HEK293 (cell line): ENCODE data around the gene PDZD2.

Experiments
- CTCF ChIA-PET: fragments of 350-600 bp; formaldehyde crosslinking; extraction: SDS; loops from one replicate; lab custom pipeline; 2021; ENCODE audit warnings: antibody characterized with exemption; lab: Yijun Ruan, JAX
- POLR2A ChIA-PET: fragments of 300-600 bp; formaldehyde crosslinking; extraction: SDS; loops from one replicate; lab custom pipeline; 2020; ENCODE audit warnings: antibody characterized with exemption, inconsistent platforms; lab: Yijun Ruan, JAX
- H3K27ac ChIP-seq: fragments of 200-500 bp; sonication (Bioruptor generic); 2 replicates; pipeline ENCODE4 v1.5.1; 2014; ENCODE audit warnings: low read depth, low read length, control low read depth, inconsistent platforms; ENCODE audit errors: extremely low read depth
- H3K36me3 ChIP-seq, 2 experiments: fragments of 200-500 bp in 1 of 2; sonication (Bioruptor generic) in 1 of 2; 1 replicate in 1 of 2; 2 replicates in 1 of 2; pipeline ENCODE4 v1.5.1; 2014 to 2017; ENCODE audit warnings: inconsistent platforms in 2 of 2, low read length in 2 of 2; ENCODE audit not compliant: control insufficient read depth in 2 of 2, insufficient read depth in 1 of 2
- H3K4me1 ChIP-seq: fragments of 200-500 bp; sonication (Bioruptor generic); 2 replicates; pipeline ENCODE4 v1.5.1; 2014; ENCODE audit warnings: mild to moderate bottlenecking, low read length, inconsistent platforms; ENCODE audit not compliant: control insufficient read depth, insufficient read depth
- H3K4me3 ChIP-seq: 2 replicates; pipeline ENCODE4 v1.5.1; 2011; ENCODE audit warnings: low read depth, mild to moderate bottlenecking, control low read depth, low read length, moderate library complexity
- H3K9me3 ChIP-seq: fragments of 200-500 bp; sonication (Bioruptor generic); 2 replicates; pipeline ENCODE4 v1.5.1; 2014; ENCODE audit warnings: low read depth, low read length, inconsistent platforms; ENCODE audit not compliant: control insufficient read depth, insufficient read depth
- BCL11B ChIP-seq: fragments of 450-650 bp; formaldehyde crosslinking; IDR thresholded peaks from 2 replicates; pipeline ENCODE4 v1.5.1; 2016; ENCODE audit warnings: low read depth, missing biosample characterization, missing genetic modification characterization
- GLI4 ChIP-seq: fragments of 450-650 bp; formaldehyde crosslinking; IDR thresholded peaks from 2 replicates; pipeline ENCODE4 v1.5.1; 2016; ENCODE audit warnings: missing biosample characterization, missing genetic modification characterization
- KLF10 ChIP-seq: fragments of 450-650 bp; IDR thresholded peaks from 2 replicates; pipeline ENCODE4 v1.5.1; 2018; ENCODE audit warnings: missing biosample characterization, mild to moderate bottlenecking, missing genetic modification characterization
- KLF8 ChIP-seq: fragments of 450-650 bp; formaldehyde crosslinking; IDR thresholded peaks from 2 replicates; pipeline ENCODE4 v1.5.1; 2016; ENCODE audit warnings: missing biosample characterization, missing genetic modification characterization
- ZFP69B ChIP-seq: fragments of 450-650 bp; formaldehyde crosslinking; IDR thresholded peaks from 2 replicates; pipeline ENCODE4 v1.5.1; 2016; ENCODE audit warnings: missing biosample characterization, missing genetic modification characterization
- ZNF157 ChIP-seq: fragments of 450-650 bp; formaldehyde crosslinking; IDR thresholded peaks from 2 replicates; pipeline ENCODE4 v1.5.1; 2016; ENCODE audit warnings: missing biosample characterization, missing genetic modification characterization
- ZNF202 ChIP-seq: fragments of 450-650 bp; formaldehyde crosslinking; IDR thresholded peaks from 2 replicates; pipeline ENCODE4 v1.5.1; 2016; ENCODE audit warnings: missing biosample characterization, missing genetic modification characterization, borderline replicate concordance
- ZNF302 ChIP-seq: fragments of 450-650 bp; formaldehyde crosslinking; IDR thresholded peaks from 2 replicates; pipeline ENCODE4 v1.5.1; 2016; ENCODE audit warnings: missing biosample characterization, missing genetic modification characterization, low read depth
- ZNF433 ChIP-seq: fragments of 450-650 bp; formaldehyde crosslinking; IDR thresholded peaks from 2 replicates; pipeline ENCODE4 v1.5.1; 2016; ENCODE audit warnings: missing biosample characterization, missing genetic modification characterization, low read depth
- ZNF514 ChIP-seq: fragments of 450-650 bp; formaldehyde crosslinking; IDR thresholded peaks from 2 replicates; pipeline ENCODE4 v1.5.1; 2016; ENCODE audit warnings: missing biosample characterization, missing genetic modification characterization
- ZNF521 ChIP-seq: fragments of 450-650 bp; formaldehyde crosslinking; IDR thresholded peaks from 2 replicates; pipeline ENCODE4 v1.5.1; 2017; ENCODE audit warnings: missing biosample characterization, mild to moderate bottlenecking, missing genetic modification characterization
- ZNF701 ChIP-seq: fragments of 450-650 bp; formaldehyde crosslinking; IDR thresholded peaks from 2 replicates; pipeline ENCODE4 v1.5.1; 2016; ENCODE audit warnings: missing biosample characterization, missing genetic modification characterization
- ZNF785 ChIP-seq: fragments of 450-650 bp; formaldehyde crosslinking; IDR thresholded peaks from 2 replicates; pipeline ENCODE4 v1.5.1; 2016; ENCODE audit warnings: missing biosample characterization, missing genetic modification characterization
- ZNF830 ChIP-seq: fragments of 450-650 bp; IDR thresholded peaks from 2 replicates; pipeline ENCODE4 v1.5.0; 2018; ENCODE audit warnings: missing biosample characterization, missing genetic modification characterization, low read depth, mild to moderate bottlenecking, moderate library complexity
- ZNF843 ChIP-seq: fragments of 450-650 bp; formaldehyde crosslinking; IDR thresholded peaks from 2 replicates; pipeline ENCODE4 v1.5.1; 2016; ENCODE audit warnings: missing biosample characterization, missing genetic modification characterization
- ZSCAN16 ChIP-seq: fragments of 450-650 bp; formaldehyde crosslinking; IDR thresholded peaks from 2 replicates; pipeline ENCODE4 v1.5.1; 2016; ENCODE audit warnings: missing biosample characterization, missing genetic modification characterization
- ZSCAN5A ChIP-seq: fragments of 450-650 bp; formaldehyde crosslinking; IDR thresholded peaks from 2 replicates; pipeline ENCODE4 v1.5.1; 2016; ENCODE audit warnings: missing biosample characterization, missing genetic modification characterization
- TF ChIP-seq, protein P1 (sequence below): fragments of 450-650 bp; formaldehyde crosslinking; IDR thresholded peaks from 2 replicates; pipeline ENCODE4 v1.5.1; 2016; ENCODE audit warnings: missing biosample characterization, missing genetic modification characterization
- TF ChIP-seq, protein P2 (sequence below): fragments of 450-650 bp; formaldehyde crosslinking; IDR thresholded peaks from 2 replicates; pipeline ENCODE4 v1.5.1; 2016; ENCODE audit warnings: missing biosample characterization, missing genetic modification characterization

The PDZD2 gene

DNA sequence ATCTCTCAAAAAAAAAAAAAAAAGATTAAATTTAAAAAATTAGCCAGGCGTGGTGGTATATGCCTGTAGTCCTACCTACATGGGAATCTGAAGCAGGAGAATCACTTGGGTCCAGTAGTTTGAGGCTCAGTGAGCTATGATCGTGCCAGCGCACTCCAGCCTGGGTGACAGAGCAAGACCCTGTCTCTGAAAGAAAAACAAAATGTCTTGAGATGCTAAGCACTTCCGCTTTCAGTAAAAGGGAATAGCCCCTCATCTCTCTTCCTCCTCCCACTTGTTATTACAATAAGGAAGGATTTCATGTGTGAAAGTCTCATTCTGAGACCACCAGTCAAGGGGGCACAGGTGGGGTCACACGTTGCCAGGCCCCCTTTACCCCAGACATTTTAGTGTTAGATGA is 455.8 kb downstream of the PDZD2 start:
- CTCF ChIA-PET = interaction anchor here (0.6 to 1.1 kb wide), 6 partner anchors 11 to 293 kb away, joined by 3 to 7 read pairs (median 4); no protein-coding TSS in a partner anchor
- TF ChIP-seq ZNF521 (tag by site-specific recombination) (no peak), ZNF433 (no peak), ZSCAN16 (tag by site-specific recombination) (no peak), ZFP69B (tag by site-specific recombination) (no peak), ZNF701 (tag by site-specific recombination) (no peak), ZNF843 (no peak), ZNF157 (tag by site-specific recombination) (no peak), ZNF514 (no peak), KLF10 (no peak), ZNF830 (tag by site-specific recombination) (no peak), GLI4 (tag by site-specific recombination) (no peak), BCL11B (tag by site-specific recombination) (no peak), KLF8 (tag by site-specific recombination) (no peak), ZNF302 (no peak), ZNF202 (tag by site-specific recombination) (no peak), ZNF785 (no peak), ZSCAN5A (no peak)
- TF ChIP-seq, protein P1, sequence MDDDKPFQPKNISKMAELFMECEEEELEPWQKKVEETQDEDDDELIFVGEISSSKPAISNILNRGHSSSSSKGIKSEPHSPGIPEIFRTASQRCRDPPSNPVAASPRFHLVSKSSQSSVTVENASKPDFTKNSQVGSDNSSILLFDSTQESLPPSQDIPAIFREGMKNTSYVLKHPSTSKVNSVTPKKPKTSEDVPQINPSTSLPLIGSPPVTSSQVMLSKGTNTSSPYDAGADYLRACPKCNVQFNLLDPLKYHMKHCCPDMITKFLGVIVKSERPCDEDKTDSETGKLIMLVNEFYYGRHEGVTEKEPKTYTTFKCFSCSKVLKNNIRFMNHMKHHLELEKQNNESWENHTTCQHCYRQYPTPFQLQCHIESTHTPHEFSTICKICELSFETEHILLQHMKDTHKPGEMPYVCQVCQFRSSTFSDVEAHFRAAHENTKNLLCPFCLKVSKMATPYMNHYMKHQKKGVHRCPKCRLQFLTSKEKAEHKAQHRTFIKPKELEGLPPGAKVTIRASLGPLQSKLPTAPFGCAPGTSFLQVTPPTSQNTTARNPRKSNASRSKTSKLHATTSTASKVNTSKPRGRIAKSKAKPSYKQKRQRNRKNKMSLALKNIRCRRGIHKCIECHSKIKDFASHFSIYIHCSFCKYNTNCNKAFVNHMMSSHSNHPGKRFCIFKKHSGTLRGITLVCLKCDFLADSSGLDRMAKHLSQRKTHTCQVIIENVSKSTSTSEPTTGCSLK (tag by site-specific recombination) = no peak
- Histone ChIP-seq H3K9me3 (no peaks in the 10 kb centered on the region), H3K36me3 (peaks cover 8 to 18% of the 10 kb centered on the region in 2 experiments), H3K4me1 (no peaks in the 10 kb centered on the region), H3K27ac (no peak overlapping the region), H3K4me3 (no peak overlapping the region)
- POLR2A ChIA-PET = interaction anchor here (0.9 kb wide), 1 partner anchor 38 kb away, joined by 4 read pairs; no protein-coding TSS in a partner anchor

- ChIA-PET CTCF (interaction anchor here (0.6 to 1.2 kb wide), 10 partner anchors 10 to 530 kb away, joined by 3 to 7 read pairs (median 3); no protein-coding TSS in a partner anchor), POLR2A (interaction anchor here (0.9 kb wide), 1 partner anchor 39 kb away, joined by 4 read pairs; no protein-coding TSS in a partner anchor)
- Histone ChIP-seq H3K27ac (no peak overlapping the region; the same call in 1 of the 2 replicates), H3K4me3 (no peak overlapping the region), H3K4me1 (no peaks in the 10 kb centered on the region), H3K9me3 (no peaks in the 10 kb centered on the region), H3K36me3 (peaks cover 8 to 24% of the 10 kb centered on the region in 2 experiments)
- TF ChIP-seq, protein P2, sequence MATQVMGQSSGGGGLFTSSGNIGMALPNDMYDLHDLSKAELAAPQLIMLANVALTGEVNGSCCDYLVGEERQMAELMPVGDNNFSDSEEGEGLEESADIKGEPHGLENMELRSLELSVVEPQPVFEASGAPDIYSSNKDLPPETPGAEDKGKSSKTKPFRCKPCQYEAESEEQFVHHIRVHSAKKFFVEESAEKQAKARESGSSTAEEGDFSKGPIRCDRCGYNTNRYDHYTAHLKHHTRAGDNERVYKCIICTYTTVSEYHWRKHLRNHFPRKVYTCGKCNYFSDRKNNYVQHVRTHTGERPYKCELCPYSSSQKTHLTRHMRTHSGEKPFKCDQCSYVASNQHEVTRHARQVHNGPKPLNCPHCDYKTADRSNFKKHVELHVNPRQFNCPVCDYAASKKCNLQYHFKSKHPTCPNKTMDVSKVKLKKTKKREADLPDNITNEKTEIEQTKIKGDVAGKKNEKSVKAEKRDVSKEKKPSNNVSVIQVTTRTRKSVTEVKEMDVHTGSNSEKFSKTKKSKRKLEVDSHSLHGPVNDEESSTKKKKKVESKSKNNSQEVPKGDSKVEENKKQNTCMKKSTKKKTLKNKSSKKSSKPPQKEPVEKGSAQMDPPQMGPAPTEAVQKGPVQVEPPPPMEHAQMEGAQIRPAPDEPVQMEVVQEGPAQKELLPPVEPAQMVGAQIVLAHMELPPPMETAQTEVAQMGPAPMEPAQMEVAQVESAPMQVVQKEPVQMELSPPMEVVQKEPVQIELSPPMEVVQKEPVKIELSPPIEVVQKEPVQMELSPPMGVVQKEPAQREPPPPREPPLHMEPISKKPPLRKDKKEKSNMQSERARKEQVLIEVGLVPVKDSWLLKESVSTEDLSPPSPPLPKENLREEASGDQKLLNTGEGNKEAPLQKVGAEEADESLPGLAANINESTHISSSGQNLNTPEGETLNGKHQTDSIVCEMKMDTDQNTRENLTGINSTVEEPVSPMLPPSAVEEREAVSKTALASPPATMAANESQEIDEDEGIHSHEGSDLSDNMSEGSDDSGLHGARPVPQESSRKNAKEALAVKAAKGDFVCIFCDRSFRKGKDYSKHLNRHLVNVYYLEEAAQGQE (tag by site-specific recombination) = peak; percentile 39; the same call in 1 of the 2 replicates
- no peak for TF ChIP-seq BCL11B (tag by site-specific recombination)
Observed at GRCh38 chr5:32095261-32095671, 456.3 kb downstream of the PDZD2 start.
